DOHH2 (cell line): Measurements from ENCODE around the gene IQSEC1.

Experiments used
- CTCF ChIP-seq: fragments of 200-600 bp; sonication (generic); IDR thresholded peaks from one replicate; pipeline ENCODE4 v1.5.1; 2014; ENCODE audit warnings: antibody characterized with exemption, mild to moderate bottlenecking, low read depth, low read length; ENCODE audit not compliant: poor library complexity, severe bottlenecking
- EZH2phosphoT487 ChIP-seq: fragments of 200-600 bp; sonication (generic); IDR thresholded peaks from 2 replicates; pipeline ENCODE4 v1.6.1; 2017; ENCODE audit warnings: borderline replicate concordance, mild to moderate bottlenecking, antibody characterized with exemption, low read length, moderate library complexity, mixed read lengths

- TF ChIP-seq CTCF (no peak), EZH2phosphoT487 (no peak)
Measured at GRCh38 chr3:12985148-12985547, 88.1 kb downstream of the IQSEC1 start.
